MM.1S (cell line): ENCODE data around the gene ZNF134.

ENCODE experiments used
- DNase-seq: peaks from one replicate; pipeline ENCODE4 v3.0.0-alpha.2; 2015
- H2AFZ ChIP-seq: fragments of 300-600 bp; sonication (generic); 2 replicates; pipeline ENCODE4 v1.6.0; 2016; ENCODE audit warnings: antibody characterized with exemption, low read length
- H3F3A ChIP-seq: fragments of 300-600 bp; sonication (generic); 2 replicates; pipeline ENCODE4 v1.6.1; 2016; ENCODE audit warnings: mild to moderate bottlenecking, antibody characterized with exemption, low read length, moderate library complexity, mixed read lengths; ENCODE audit not compliant: insufficient read depth
- H3K27ac ChIP-seq: fragments of 300-600 bp; sonication (generic); 2 replicates; pipeline ENCODE4 v1.5.1; 2016; ENCODE audit warnings: mild to moderate bottlenecking, low read length
- H3K27me3 ChIP-seq: fragments of 300-600 bp; sonication (generic); replicated peaks from 2 replicates; pipeline ENCODE4 v1.6.0; 2016; ENCODE audit warnings: low read length; ENCODE audit not compliant: insufficient read depth
- H3K36me3 ChIP-seq: fragments of 300-600 bp; sonication (generic); replicated peaks from 2 replicates; pipeline ENCODE4 v1.6.1; 2016; ENCODE audit warnings: mild to moderate bottlenecking, low read length, mixed read lengths; ENCODE audit not compliant: insufficient read depth
- H3K4me1 ChIP-seq: fragments of 300-600 bp; sonication (generic); 2 replicates; pipeline ENCODE4 v1.6.1; 2016; ENCODE audit warnings: low read length, mixed read lengths
- H3K4me2 ChIP-seq: fragments of 300-600 bp; sonication (generic); 2 replicates; pipeline ENCODE4 v1.6.0; 2016; ENCODE audit warnings: low read depth, low read length
- H3K4me3 ChIP-seq: fragments of 300-600 bp; sonication (generic); 2 replicates; pipeline ENCODE4 v1.5.1; 2016; ENCODE audit warnings: low read length, mixed read lengths
- H3K79me2 ChIP-seq: fragments of 300-600 bp; sonication (generic); 2 replicates; pipeline ENCODE4 v1.6.1; 2016; ENCODE audit warnings: mixed run types, low read length, mixed read lengths
- H3K9ac ChIP-seq: fragments of 300-600 bp; sonication (generic); 2 replicates; pipeline ENCODE4 v1.6.1; 2016; ENCODE audit warnings: low read length, mixed read lengths
- H3K9me2 ChIP-seq: fragments of 300-600 bp; sonication (generic); replicated peaks from 2 replicates; pipeline ENCODE4 v1.6.1; 2016; ENCODE audit warnings: mild to moderate bottlenecking, low read length, mixed read lengths; ENCODE audit not compliant: insufficient read depth
- H3K9me3 ChIP-seq: fragments of 300-600 bp; sonication (generic); replicated peaks from 2 replicates; pipeline ENCODE4 v1.6.1; 2016; ENCODE audit warnings: mild to moderate bottlenecking, low read length, mixed read lengths; ENCODE audit not compliant: insufficient read depth
- H4K20me1 ChIP-seq: fragments of 300-600 bp; sonication (generic); 2 replicates; pipeline ENCODE4 v1.6.1; 2016; ENCODE audit warnings: mild to moderate bottlenecking, low read length, moderate library complexity, mixed read lengths; ENCODE audit not compliant: insufficient read depth
- CTCF ChIP-seq: fragments of 300-600 bp; sonication (generic); IDR thresholded peaks from 2 replicates; pipeline ENCODE4 v1.5.1; 2016; ENCODE audit warnings: antibody characterized with exemption, low read length, mixed read lengths
- EZH2 ChIP-seq: fragments of 300-600 bp; sonication (generic); optimal IDR thresholded peaks from 2 replicates; pipeline ENCODE3; 2017; ENCODE audit warnings: low read depth, mild to moderate bottlenecking, antibody characterized with exemption, low read length, mixed read lengths
- EZH2phosphoT487 ChIP-seq: fragments of 300-600 bp; sonication (generic); IDR thresholded peaks from 2 replicates; pipeline ENCODE4 v1.6.1; 2018; ENCODE audit warnings: antibody characterized with exemption, low read length

ZNF134 gene

GRCh38 chr19:57620673-57621348, 6.8 kb downstream of the ZNF134 start:
- H3F3A ChIP-seq: no peaks in the 10 kb centered on the region
- H3K27ac ChIP-seq: no peak overlapping the region
- H3K79me2 ChIP-seq: no peaks in the 10 kb centered on the region
- TF ChIP-seq EZH2 (no peak), CTCF (no peak), EZH2phosphoT487 (no peak)
- H3K9me3 ChIP-seq: peaks cover 13% of the 10 kb centered on the region; the same call in 1 of the 2 replicates
- H3K4me1 ChIP-seq: no peaks in the 10 kb centered on the region
- no peaks in the 10 kb centered on the region for H4K20me1 ChIP-seq
- no peaks in the 10 kb centered on the region for H3K27me3 ChIP-seq
- no peak overlapping the region for H3K4me3 ChIP-seq
- no peaks in the 10 kb centered on the region for H3K9me2 ChIP-seq
- H3K36me3 ChIP-seq: peaks cover 14% of the 10 kb centered on the region
- H3K9ac ChIP-seq: no peak overlapping the region
- no peak overlapping the region for H3K4me2 ChIP-seq
- no peak overlapping the region for H2AFZ ChIP-seq
- DNase-seq: no peak

- Histone ChIP-seq H3K9ac (no peak overlapping the region), H3K4me2 (no peak overlapping the region), H3K27ac (no peak overlapping the region), H3K36me3 (peaks cover 14% of the 10 kb centered on the region), H3K27me3 (no peaks in the 10 kb centered on the region), H4K20me1 (no peaks in the 10 kb centered on the region), H3K9me3 (peaks cover 13% of the 10 kb centered on the region; the same call in 1 of the 2 replicates), H3K9me2 (no peaks in the 10 kb centered on the region), H3K4me3 (no peak overlapping the region), H3K79me2 (no peaks in the 10 kb centered on the region), H3F3A (no peaks in the 10 kb centered on the region), H3K4me1 (no peaks in the 10 kb centered on the region), H2AFZ (no peak overlapping the region)
- no peak for TF ChIP-seq CTCF
- no peak for TF ChIP-seq EZH2
- no peak for TF ChIP-seq EZH2phosphoT487
- no peak for DNase-seq
Observed at GRCh38 chr19:57623091-57623490, 9.0 kb downstream of the ZNF134 start.

- H3K27me3 ChIP-seq: no peaks in the 10 kb centered on the region
- H3K9me2 ChIP-seq: no peaks in the 10 kb centered on the region
- H2AFZ ChIP-seq: peak within 1 kb of the TSS; percentile 94
- no peaks in the 10 kb centered on the region for H3K36me3 ChIP-seq
- H3K4me1 ChIP-seq: no peaks in the 10 kb centered on the region
- DNase-seq: peak; percentile 93
- H3K79me2 ChIP-seq: no peaks in the 10 kb centered on the region
- peak within 1 kb of the TSS; percentile 83 for H3K4me3 ChIP-seq
- no peaks in the 10 kb centered on the region for H4K20me1 ChIP-seq
- no peaks in the 10 kb centered on the region for H3F3A ChIP-seq
- H3K4me2 ChIP-seq: peak within 1 kb of the TSS; percentile 76
- H3K9me3 ChIP-seq: no peaks in the 10 kb centered on the region
- H3K27ac ChIP-seq: no peak within 1 kb of the TSS
- H3K9ac ChIP-seq: peak within 1 kb of the TSS; percentile 48; the same call in 1 of the 2 replicates
- TF ChIP-seq EZH2: no peak
- no peak for TF ChIP-seq EZH2phosphoT487
- no peak for TF ChIP-seq CTCF
Observed at GRCh38 chr19:57632987-57633831, 19.2 kb downstream of the ZNF134 start, which contains the start of gene ZNF211. Gene ZNF211, plus strand, starts transcription at chr19:57633168. Its CDS starts 179 bp downstream, at chr19:57633347.
